Measurements from ENCODE around the gene KRT6A.

Gene KRT6A

GRCh38 chr12:52493172-52493571 lies at the start of gene KRT6A:
Gene KRT6A (minus strand): TSS chr12:52493257. CDS start chr12:52493188, 69 bp downstream.
- DNase-seq: no peak

GRCh38 chr12:52542157-52542556 lies 49.1 kb upstream of the KRT6A start:
- no peak for DNase-seq

- DNase-seq: no peak
Observed at GRCh38 chr12:52541709-52542108, 48.7 kb upstream of the KRT6A start.

- DNase-seq: no peak
Observed at GRCh38 chr12:52540531-52540930, 47.5 kb upstream of the KRT6A start.

- DNase-seq: no peak
Observed at GRCh38 chr12:52539821-52540173, 46.7 kb upstream of the KRT6A start.

- DNase-seq: no peak
Observed at GRCh38 chr12:52539083-52539820, 46.2 kb upstream of the KRT6A start.

GRCh38 chr12:52537101-52537500 lies 44.0 kb upstream of the KRT6A start:
- no peak for DNase-seq

GRCh38 chr12:52535574-52535973 lies 42.5 kb upstream of the KRT6A start:
- DNase-seq: no peak

GRCh38 chr12:52534482-52534881 lies 41.4 kb upstream of the KRT6A start:
- no peak for DNase-seq

- no peak for DNase-seq
Observed at GRCh38 chr12:52533686-52534470, 40.8 kb upstream of the KRT6A start.

GRCh38 chr12:52532636-52533035 lies 39.6 kb upstream of the KRT6A start:
- no peak for DNase-seq

GRCh38 chr12:52531566-52532300 lies 38.7 kb upstream of the KRT6A start:
- DNase-seq: no peak

GRCh38 chr12:52530905-52531304 lies 37.8 kb upstream of the KRT6A start:
- no peak for DNase-seq

GRCh38 chr12:52530366-52530765 lies 37.3 kb upstream of the KRT6A start:
- DNase-seq: no peak

GRCh38 chr12:52529846-52530245 lies 36.8 kb upstream of the KRT6A start:
- DNase-seq: no peak

- no peak for DNase-seq
Observed at GRCh38 chr12:52529417-52529816, 36.4 kb upstream of the KRT6A start.

- DNase-seq: no peak
Observed at GRCh38 chr12:52528641-52529143, 35.6 kb upstream of the KRT6A start.

- DNase-seq: no peak
Observed at GRCh38 chr12:52527121-52527800, 34.2 kb upstream of the KRT6A start.

GRCh38 chr12:52526511-52526951 lies 33.5 kb upstream of the KRT6A start:
- no peak for DNase-seq

- no peak for DNase-seq
Observed at GRCh38 chr12:52525661-52526499, 32.8 kb upstream of the KRT6A start.

- DNase-seq: no peak
Observed at GRCh38 chr12:52524898-52525591, 32.0 kb upstream of the KRT6A start.

Data from SHP77 (cell line).